Fibroblast of mammary gland (primary cell): ENCODE results near the gene EFNB1.

Source experiments
- DNase-seq: peaks from one replicate; pipeline ENCODE4 v3.0.0-alpha.2; 2010; ENCODE audit warnings: low read depth
- H3K4me3 ChIP-seq: 2 replicates; pipeline ENCODE4 v1.5.1; 2011; ENCODE audit warnings: low read depth, mild to moderate bottlenecking, low read length, moderate library complexity; ENCODE audit not compliant: control insufficient read depth
- CTCF ChIP-seq: conservative IDR thresholded peaks from 2 replicates; pipeline ENCODE4 v1.5.1; 2011; ENCODE audit warnings: low read depth, low read length, inconsistent platforms; ENCODE audit not compliant: control insufficient read depth, insufficient read depth

EFNB1 gene

GRCh38 chrX:68881911-68882310 is 53.1 kb downstream of the EFNB1 start:
- DNase-seq = no peak
- H3K4me3 ChIP-seq = no peak overlapping the region
- no peak for TF ChIP-seq CTCF

- H3K4me3 ChIP-seq = no peak overlapping the region
- TF ChIP-seq CTCF = no peak
- no peak for DNase-seq
These were observed 55.0 kb downstream of the EFNB1 start for GRCh38 chrX:68883800-68884199.

- H3K4me3 ChIP-seq = no peak overlapping the region
- TF ChIP-seq CTCF = no peak
- DNase-seq = no peak
These were observed 60.4 kb downstream of the EFNB1 start for GRCh38 chrX:68889249-68889648.
